NCI-H69 (cell line): ENCODE data around the gene OR6C74.

Source experiments
- DNase-seq: peaks from one replicate; lab custom pipeline; 2025; lab: John Stamatoyannopoulos, UW

Gene OR6C74

DNA sequence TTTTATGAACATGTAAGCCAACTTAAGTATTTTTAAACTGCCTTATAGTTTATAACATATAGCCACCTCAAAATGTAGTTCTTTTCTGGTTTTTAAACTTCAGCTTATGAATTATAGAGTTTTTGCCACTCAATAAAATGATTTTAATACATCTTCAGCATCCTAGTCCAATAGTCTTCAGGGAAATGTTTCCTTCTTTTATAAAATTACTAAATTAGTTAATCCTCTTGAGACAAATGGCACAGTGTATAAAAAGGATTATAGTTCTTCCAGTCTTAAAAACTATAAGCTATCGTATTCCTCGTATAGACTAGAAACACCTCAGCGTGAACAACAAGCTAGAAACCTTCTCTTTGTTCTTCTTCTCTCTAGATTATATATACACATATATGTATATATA, at the start of gene OR6C74:
TSS of gene OR6C74 (plus strand) at position 301 of the 400 bp plus-strand sequence. CDS start 2,679 bp downstream, outside the sequence.
- DNase-seq = no peak

DNA sequence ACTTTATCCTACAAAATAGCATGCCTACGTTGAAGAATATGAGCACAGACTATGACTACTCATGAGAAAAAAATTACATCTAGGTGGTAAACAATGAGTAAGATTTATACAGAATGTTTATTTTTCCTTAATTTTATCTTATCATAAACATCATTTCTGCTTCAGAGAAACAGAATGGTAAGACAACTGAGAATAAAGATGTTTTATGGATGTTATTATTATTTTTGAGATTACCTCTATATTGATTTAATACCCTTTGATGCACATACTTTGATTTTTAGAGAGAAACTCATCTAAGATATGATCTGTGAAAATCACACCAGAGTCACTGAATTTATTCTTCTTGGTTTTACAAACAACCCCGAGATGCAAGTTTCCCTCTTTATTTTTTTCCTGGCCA, 23.7 kb upstream of the OR6C74 start, which contains the start of gene OR10A7:
TSS of gene OR10A7 (plus strand) at position 301 of the 400 bp plus-strand sequence. CDS start at position 301, 0 bp downstream.
- DNase-seq = no peak

DNA sequence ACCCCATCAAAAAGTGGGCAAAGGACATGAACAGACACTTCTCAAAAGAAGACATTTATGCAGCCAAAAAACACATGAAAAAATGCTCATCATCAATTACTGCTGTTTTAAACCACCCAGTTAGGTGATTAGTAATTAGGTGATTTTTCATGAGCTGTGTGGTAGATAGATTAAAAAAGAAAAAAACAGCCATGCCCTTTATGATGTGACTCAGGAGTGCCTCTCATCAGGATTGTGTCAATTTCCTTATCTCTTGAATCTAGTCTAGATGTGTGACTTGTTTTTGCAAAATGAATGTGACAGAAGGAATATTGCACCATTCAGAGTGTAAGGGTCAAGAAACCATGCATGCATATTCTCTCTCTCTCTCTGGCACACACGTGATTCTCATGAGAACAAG, 17.9 kb upstream of the OR6C74 start:
- DNase-seq = no peak

DNA sequence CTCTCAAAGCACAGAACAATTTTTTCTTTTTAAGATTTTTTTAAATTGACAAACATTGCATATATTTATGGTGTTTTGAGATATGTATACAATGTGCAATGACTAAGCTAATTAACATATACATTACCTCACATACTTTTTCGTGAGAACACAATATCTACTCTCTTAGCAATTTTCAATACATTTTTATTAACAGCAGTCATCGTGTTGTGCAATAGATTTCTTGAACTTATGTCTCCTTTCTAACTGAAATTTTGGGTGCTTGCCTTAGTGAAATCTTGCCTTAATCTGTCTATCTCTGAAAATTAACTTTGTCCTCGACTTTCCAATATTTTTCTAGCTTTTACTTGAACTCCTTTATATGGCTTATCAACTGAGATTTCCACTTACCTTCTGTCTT, 16.8 kb upstream of the OR6C74 start:
- DNase-seq = no peak

DNA sequence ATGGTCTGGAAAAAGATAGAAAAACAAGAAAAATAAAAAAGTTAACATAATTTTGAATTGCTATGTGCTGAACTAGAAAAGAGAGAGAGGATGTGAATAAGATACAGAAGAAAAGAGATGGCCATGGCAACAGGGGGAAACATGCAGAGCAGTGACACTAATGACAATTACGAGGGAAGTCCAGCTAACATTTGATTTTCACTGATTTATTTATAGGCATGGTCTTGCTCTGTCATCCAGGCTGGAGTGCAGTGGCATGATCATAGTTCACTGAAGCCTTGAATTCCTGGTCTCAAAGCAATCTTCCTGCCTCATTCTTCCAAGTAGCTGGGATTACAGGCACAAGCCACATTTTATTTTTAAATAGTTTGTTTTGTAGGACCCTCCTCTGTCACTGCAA, 1.8 kb downstream of the OR6C74 start:
- DNase-seq = no peak

DNA sequence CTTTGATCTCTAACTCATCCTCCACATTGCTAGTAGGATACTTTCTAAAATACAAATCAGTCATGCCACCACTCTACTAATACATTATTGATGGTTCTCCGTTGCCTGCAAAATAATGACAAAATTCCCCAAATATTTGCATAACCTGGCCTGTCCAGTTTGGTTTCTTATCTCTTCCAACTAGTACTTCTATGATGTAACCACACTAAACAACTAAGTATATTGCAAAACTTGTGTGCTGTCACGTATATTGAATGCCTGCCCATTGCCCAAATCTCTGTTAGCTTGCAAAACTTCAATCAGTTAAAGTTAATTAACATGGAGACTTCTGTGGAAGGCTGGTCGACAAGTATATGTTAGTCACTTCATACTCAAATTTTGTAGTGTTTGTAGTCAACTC, 6.5 kb downstream of the OR6C74 start:
- DNase-seq = no peak

DNA sequence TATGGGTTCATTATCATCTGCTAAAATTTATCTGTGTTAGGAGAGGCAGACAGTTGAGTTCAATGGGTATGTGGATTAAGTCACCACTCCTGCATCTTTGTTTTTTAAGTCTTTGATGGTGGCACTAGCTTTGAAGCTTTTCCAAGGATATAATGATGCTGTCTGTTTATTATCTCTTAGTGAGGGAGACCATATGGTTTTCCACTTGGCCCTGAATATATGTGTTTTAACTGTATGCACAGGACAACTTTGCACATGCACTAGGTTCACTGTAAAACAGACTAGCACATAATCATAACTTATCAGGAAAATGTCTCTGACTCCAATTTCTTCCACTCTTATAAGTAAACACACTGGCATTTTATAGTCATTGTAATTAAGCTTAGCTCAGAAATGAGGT, 8.9 kb downstream of the OR6C74 start:
- DNase-seq = no peak

DNA sequence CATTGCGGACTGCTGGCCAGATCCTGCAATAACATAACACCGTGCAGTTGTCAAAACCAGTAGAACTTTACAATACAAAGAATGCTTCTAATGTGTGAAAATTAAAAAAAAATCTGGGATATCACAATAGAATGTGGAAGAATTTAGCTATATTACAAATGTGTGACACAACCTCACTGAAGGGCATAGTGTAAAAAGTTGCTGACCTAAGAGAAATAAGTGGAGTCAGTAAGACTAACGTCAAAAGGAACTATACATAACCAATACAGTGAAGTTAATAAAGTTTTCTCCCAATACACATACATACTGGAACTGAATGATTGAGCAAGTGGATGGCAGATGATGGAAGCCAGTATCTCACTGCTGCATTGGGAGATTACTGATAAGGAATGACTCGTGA, 12.4 kb downstream of the OR6C74 start:
- no peak for DNase-seq

DNA sequence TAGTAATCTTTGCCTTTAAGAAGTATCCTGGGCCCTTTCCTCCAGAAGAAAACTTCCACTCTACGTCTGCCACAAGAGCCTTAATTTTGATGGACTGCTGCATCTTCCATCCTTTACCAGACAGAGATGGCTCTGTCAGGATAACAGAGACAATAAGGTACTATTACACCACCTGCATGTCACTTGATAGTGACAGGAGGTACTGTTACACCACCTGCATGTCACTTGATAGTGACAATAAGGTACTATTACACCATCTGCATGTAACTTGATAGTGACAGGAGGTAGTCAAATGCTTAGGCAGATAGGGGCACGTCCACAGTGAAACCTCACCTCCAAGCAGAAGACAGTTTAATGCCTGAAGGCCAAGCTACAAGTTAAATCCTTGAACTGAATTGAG, 13.9 kb downstream of the OR6C74 start:
- DNase-seq = no peak

DNA sequence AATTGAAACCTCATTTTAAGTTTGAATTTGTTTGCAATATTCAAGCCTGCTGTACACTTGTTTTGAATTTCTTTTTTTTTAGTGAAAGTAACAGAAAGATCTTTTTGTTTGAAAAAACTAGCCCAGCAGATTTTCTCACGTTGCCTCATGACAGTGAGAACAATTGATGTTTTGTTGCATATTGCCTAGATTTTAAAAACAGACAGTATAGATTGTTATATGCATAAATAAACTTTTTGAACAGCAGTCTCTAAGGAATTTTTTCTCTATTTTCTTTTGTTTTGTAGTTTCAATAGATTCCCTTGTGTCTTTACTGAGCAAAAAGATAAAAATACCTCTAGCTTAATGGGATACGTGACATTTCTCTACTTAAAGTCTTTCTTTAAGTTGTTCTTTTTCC, 36.6 kb downstream of the OR6C74 start:
- no peak for DNase-seq

DNA sequence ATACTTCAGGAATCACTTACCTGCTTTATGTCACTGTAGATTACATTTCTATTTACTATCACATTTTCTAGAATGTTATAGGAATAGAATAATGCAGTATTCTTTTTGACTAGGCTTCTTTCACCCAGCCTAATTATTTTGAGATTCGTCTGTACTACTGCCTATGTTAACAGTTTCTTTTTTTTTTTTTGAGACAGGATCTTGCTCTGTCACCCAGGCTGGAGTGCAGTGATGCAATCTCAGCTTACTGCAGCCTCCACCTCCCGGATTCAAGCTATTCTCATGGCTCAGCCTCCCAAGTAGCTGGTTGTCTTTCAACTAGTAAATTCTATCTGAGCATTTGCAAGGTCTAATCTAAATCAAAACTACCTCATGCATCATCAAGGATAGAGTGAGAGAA, 45.6 kb downstream of the OR6C74 start:
- no peak for DNase-seq
